HepG2 (cell line): ENCODE measurements around the gene SEPHS2.

Experiments
- ARNT ChIP-seq: fragments of 450-650 bp; IDR thresholded peaks from 2 replicates; pipeline ENCODE4 v1.6.1; 2017
- CTCF ChIP-seq: sonication (generic); formaldehyde crosslinking; IDR thresholded peaks from 2 replicates; pipeline ENCODE4 v1.5.0; 2020; ENCODE audit warnings: mild to moderate bottlenecking, missing genetic modification reagents, moderate library complexity
- NPAS2 ChIP-seq: sonication (generic); formaldehyde crosslinking; IDR thresholded peaks from 2 replicates; pipeline ENCODE4 v1.8.0; 2022; ENCODE audit warnings: mild to moderate bottlenecking, missing genetic modification reagents, borderline replicate concordance
- POLR2A ChIP-seq, 2 experiments: IDR thresholded peaks; 2 replicates each; pipeline ENCODE4 v1.6.1; 2011; ENCODE audit warnings: low read depth in 2 of 2, low read length in 2 of 2, mild to moderate bottlenecking in 1 of 2, moderate library complexity in 1 of 2; ENCODE audit not compliant: insufficient read depth in 1 of 2
- POLR2AphosphoS2 ChIP-seq: IDR thresholded peaks from 2 replicates; pipeline ENCODE4 v1.6.1; 2011; ENCODE audit warnings: low read depth, low read length, improper control_type of control experiment
- POLR2AphosphoS5 ChIP-seq: IDR thresholded peaks from 2 replicates; pipeline ENCODE4 v1.6.1; 2012; ENCODE audit warnings: low read depth, low read length
- RAD21 ChIP-seq: fragments of 450-650 bp; formaldehyde crosslinking; IDR thresholded peaks from 2 replicates; pipeline ENCODE4 v1.5.0; 2020; ENCODE audit warnings: mild to moderate bottlenecking
- RERE ChIP-seq: IDR thresholded peaks from 2 replicates; pipeline ENCODE4 v1.6.1; 2016; ENCODE audit warnings: low read depth, missing genetic modification reagents, missing compliant biosample characterization
- YY1 ChIP-seq: IDR thresholded peaks from 2 replicates; pipeline ENCODE4 v1.6.1; 2011; ENCODE audit warnings: low read length, low read depth, moderate library complexity, mild to moderate bottlenecking; ENCODE audit not compliant: insufficient read depth, insufficient replicate concordance
- ZFP36 ChIP-seq: fragments of 150-350 bp; IDR thresholded peaks from 2 replicates; pipeline ENCODE4 v1.6.1; 2018; ENCODE audit warnings: borderline replicate concordance, low read length, low read depth; ENCODE audit not compliant: partially characterized antibody
- ZNF18 ChIP-seq: sonication (generic); formaldehyde crosslinking; IDR thresholded peaks from 2 replicates; pipeline ENCODE4 v1.8.0; 2022; ENCODE audit warnings: mild to moderate bottlenecking, missing genetic modification reagents; ENCODE audit not compliant: insufficient replicate concordance
- ZNF263 ChIP-seq: sonication (generic); formaldehyde crosslinking; IDR thresholded peaks from 2 replicates; pipeline ENCODE4 v1.4.0; 2020; ENCODE audit warnings: missing genetic modification reagents
- ZNF562 ChIP-seq: sonication (generic); formaldehyde crosslinking; IDR thresholded peaks from 2 replicates; pipeline ENCODE4 v1.8.0; 2022; ENCODE audit warnings: missing genetic modification reagents, borderline replicate concordance

- no peak for TF ChIP-seq ZFP36
- TF ChIP-seq POLR2A (IDR thresholded peaks at IDR 0.05; ENCODE audit: insufficient read depth in 1 of 2, low read depth in 2 of 2, low read length in 2 of 2): no peak
- no peak for TF ChIP-seq ZNF263 (CRISPR knock-in tag)
- no peak for TF ChIP-seq ZNF562 (CRISPR knock-in tag)
- no peak for TF ChIP-seq NPAS2 (CRISPR knock-in tag)
- no peak for TF ChIP-seq RAD21 (CRISPR knock-in tag)
- TF ChIP-seq ZNF18 (CRISPR knock-in tag): no peak
- no peak for TF ChIP-seq ARNT
- no peak for TF ChIP-seq POLR2AphosphoS5
- no peak for TF ChIP-seq YY1
- TF ChIP-seq POLR2AphosphoS2: no peak
- 0 out of 2 replicates have a peak, but pooled peaks have one; percentile 16 for TF ChIP-seq CTCF (CRISPR knock-in tag)
- TF ChIP-seq RERE: peak; percentile 57; the same call in 1 of the 2 replicates
Observed at GRCh38 chr16:30449116-30449435, 3.4 kb upstream of the SEPHS2 start.
